SU-DHL-6 (cell line): ENCODE data around the gene RHOH.
"Not testable (repeated sequence)": the region's sequence is repeated elsewhere in the genome, so short reads cannot be mapped to it uniquely, and the experiment has no call there.

Experiments used
- EZH2phosphoT487 ChIP-seq: fragments of 200-600 bp; sonication (generic), shearing (Covaris generic); conservative IDR thresholded peaks from 2 replicates; pipeline ENCODE4 v1.6.1; 2018; ENCODE audit warnings: mild to moderate bottlenecking, antibody characterized with exemption, low read length, moderate library complexity, mixed read lengths
- TF ChIP-seq, protein P1 (sequence below): fragments of 200-600 bp; sonication (generic); IDR thresholded peaks from one replicate; pipeline ENCODE4 v1.5.1; 2017; ENCODE audit warnings: antibody characterized with exemption, mild to moderate bottlenecking, low read length, moderate library complexity; ENCODE audit not compliant: insufficient read depth, poor library complexity, severe bottlenecking

GRCh38 chr4:40147490-40147889 lies 49.3 kb upstream of the RHOH start:
- TF ChIP-seq, protein P1, sequence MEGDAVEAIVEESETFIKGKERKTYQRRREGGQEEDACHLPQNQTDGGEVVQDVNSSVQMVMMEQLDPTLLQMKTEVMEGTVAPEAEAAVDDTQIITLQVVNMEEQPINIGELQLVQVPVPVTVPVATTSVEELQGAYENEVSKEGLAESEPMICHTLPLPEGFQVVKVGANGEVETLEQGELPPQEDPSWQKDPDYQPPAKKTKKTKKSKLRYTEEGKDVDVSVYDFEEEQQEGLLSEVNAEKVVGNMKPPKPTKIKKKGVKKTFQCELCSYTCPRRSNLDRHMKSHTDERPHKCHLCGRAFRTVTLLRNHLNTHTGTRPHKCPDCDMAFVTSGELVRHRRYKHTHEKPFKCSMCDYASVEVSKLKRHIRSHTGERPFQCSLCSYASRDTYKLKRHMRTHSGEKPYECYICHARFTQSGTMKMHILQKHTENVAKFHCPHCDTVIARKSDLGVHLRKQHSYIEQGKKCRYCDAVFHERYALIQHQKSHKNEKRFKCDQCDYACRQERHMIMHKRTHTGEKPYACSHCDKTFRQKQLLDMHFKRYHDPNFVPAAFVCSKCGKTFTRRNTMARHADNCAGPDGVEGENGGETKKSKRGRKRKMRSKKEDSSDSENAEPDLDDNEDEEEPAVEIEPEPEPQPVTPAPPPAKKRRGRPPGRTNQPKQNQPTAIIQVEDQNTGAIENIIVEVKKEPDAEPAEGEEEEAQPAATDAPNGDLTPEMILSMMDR = not testable (repeated sequence)
- TF ChIP-seq EZH2phosphoT487 = not testable (repeated sequence)
